ENCODE data around the gene TCF3. TPM values are rescaled to one million over a fixed set of nuclear protein-coding genes. Genes with fewer than 3 reads are reported as not detected.

TCF3 gene
- total and polyA plus RNA-seq, 9 donors = 17.0 to 85.3 (median 60.7) TPM

DNA sequence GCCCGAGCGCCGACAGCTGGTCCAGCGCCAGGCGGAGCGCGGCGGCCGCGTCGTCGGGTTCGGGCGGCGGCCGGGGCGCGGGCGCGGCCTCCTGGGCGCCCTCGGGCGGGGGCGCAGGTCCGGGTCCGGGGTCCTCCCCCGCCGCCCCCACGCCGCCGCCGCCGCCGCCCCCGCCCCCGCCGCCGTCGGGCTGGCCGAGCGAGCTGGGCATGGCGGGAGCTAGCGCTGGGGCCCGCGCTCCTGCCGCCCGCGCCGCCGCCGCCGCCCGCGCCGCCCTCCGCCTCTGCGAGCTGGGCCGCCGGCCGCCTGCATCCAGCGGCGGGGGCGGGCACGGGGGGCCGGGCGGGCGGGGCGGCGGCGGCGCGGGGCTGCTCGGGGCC lies 84.6 kb downstream of the TCF3 start:
- 0 to 1% (median 0%) methylated on average over 2 to 54 of the region's 73 CpGs for WGBS, 3 donors
- intact Hi-C loops (cut with DNase I) = no loop called here

GRCh38 chr19:1567116-1567847 lies 85.1 kb downstream of the TCF3 start:
- H3K27me3 ChIP-seq = no peaks in the 10 kb centered on the region
- H3K4me3 ChIP-seq = peak overlapping the region; percentile 72
- H3K27ac ChIP-seq = peak overlapping the region; percentile 87 to 90
- DNase-seq = peak in 2 of 5 donors; percentile 49 to 79
- H3K36me3 ChIP-seq = no peaks in the 10 kb centered on the region
- WGBS, 3 donors = 0 to 1% (median 1%) methylated on average over 50 to 108 of the region's 108 CpGs
- intact Hi-C loops (cut with DNase I) = no loop called here
- TF ChIP-seq EP300 (IDR thresholded peaks at IDR 0.05) (no peak), POLR2A (IDR thresholded peaks at IDR 0.05) (no peak)
- TF ChIP-seq, protein P1, sequence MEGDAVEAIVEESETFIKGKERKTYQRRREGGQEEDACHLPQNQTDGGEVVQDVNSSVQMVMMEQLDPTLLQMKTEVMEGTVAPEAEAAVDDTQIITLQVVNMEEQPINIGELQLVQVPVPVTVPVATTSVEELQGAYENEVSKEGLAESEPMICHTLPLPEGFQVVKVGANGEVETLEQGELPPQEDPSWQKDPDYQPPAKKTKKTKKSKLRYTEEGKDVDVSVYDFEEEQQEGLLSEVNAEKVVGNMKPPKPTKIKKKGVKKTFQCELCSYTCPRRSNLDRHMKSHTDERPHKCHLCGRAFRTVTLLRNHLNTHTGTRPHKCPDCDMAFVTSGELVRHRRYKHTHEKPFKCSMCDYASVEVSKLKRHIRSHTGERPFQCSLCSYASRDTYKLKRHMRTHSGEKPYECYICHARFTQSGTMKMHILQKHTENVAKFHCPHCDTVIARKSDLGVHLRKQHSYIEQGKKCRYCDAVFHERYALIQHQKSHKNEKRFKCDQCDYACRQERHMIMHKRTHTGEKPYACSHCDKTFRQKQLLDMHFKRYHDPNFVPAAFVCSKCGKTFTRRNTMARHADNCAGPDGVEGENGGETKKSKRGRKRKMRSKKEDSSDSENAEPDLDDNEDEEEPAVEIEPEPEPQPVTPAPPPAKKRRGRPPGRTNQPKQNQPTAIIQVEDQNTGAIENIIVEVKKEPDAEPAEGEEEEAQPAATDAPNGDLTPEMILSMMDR (IDR thresholded peaks at IDR 0.05) = no peak
- H3K4me1 ChIP-seq (ENCODE audit: insufficient read depth) = peaks cover 6% of the 10 kb centered on the region
- no peaks in the 10 kb centered on the region for H3K9me3 ChIP-seq

More for the DNA sequence above, 84.6 kb downstream of the TCF3 start:
- Histone ChIP-seq H3K27ac (no peak overlapping the region), H3K4me1 (ENCODE audit: insufficient read depth) (peaks cover 6% of the 10 kb centered on the region), H3K36me3 (no peaks in the 10 kb centered on the region), H3K9me3 (no peaks in the 10 kb centered on the region), H3K4me3 (peak overlapping the region; percentile 72), H3K27me3 (no peaks in the 10 kb centered on the region)
- DNase-seq = peak in 1 of 5 donors; percentile 51
- TF ChIP-seq, protein P1 (IDR thresholded peaks at IDR 0.05) = no peak
- TF ChIP-seq POLR2A (IDR thresholded peaks at IDR 0.05) = no peak
- TF ChIP-seq EP300 (IDR thresholded peaks at IDR 0.05) = no peak

GRCh38 chr19:1566392-1567115 lies 85.9 kb downstream of the TCF3 start:
- Histone ChIP-seq H3K4me1 (ENCODE audit: insufficient read depth) (peaks cover 6% of the 10 kb centered on the region), H3K4me3 (peak overlapping the region; percentile 72), H3K9me3 (no peaks in the 10 kb centered on the region), H3K27ac (peak overlapping the region; percentile 87 to 90), H3K27me3 (no peaks in the 10 kb centered on the region), H3K36me3 (no peaks in the 10 kb centered on the region)
- DNase-seq = peak; percentile 77 to 85 (median 79)
- no peak for TF ChIP-seq EP300 (IDR thresholded peaks at IDR 0.05)
- peak; percentile 52 for TF ChIP-seq POLR2A (IDR thresholded peaks at IDR 0.05)
- intact Hi-C loops (cut with DNase I) = no loop called here
- WGBS, 3 donors = 2 to 7% (median 3%) methylated on average over 28 to 42 of the region's 42 CpGs

- 81 to 87% (median 84%) methylated on average over 6 of the region's 6 CpGs for WGBS, 3 donors
- intact Hi-C loops (cut with DNase I) = no loop called here
Observed at GRCh38 chr19:1563251-1563650, 89.2 kb downstream of the TCF3 start.

More at GRCh38 chr19:1563251-1563650, 89.2 kb downstream of the TCF3 start:
- H3K4me1 ChIP-seq (ENCODE audit: insufficient read depth) = peaks cover 6% of the 10 kb centered on the region
- TF ChIP-seq POLR2A (IDR thresholded peaks at IDR 0.05) (no peak), EP300 (IDR thresholded peaks at IDR 0.05) (no peak)
- TF ChIP-seq, protein P1 (IDR thresholded peaks at IDR 0.05) = no peak
- H3K9me3 ChIP-seq = no peaks in the 10 kb centered on the region
- DNase-seq = no peak
- no peak overlapping the region for H3K27ac ChIP-seq
- H3K4me3 ChIP-seq = no peak overlapping the region
- no peaks in the 10 kb centered on the region for H3K36me3 ChIP-seq
- H3K27me3 ChIP-seq = no peaks in the 10 kb centered on the region
